Measurements from ENCODE around the gene TAX1BP3. TPM values are rescaled to one million over a fixed set of nuclear protein-coding genes. Genes with fewer than 3 reads are reported as not detected.

Gene TAX1BP3
- polyA plus RNA-seq, 3 donors = 29.6 to 71.8 (median 70.9) TPM

- Mint-ChIP-seq H3K4me1 (peaks cover 18% of the 10 kb centered on the region), H3K4me3 (no peak overlapping the region), H3K9me3 (no peaks in the 10 kb centered on the region), H3K27ac (peak overlapping the region in 1 of 7 donors; percentile 57), H3K36me3 (peaks cover 10 to 28% of the 10 kb centered on the region in 2 donors), H3K27me3 (ENCODE audit: low read depth in 3 of 3) (peaks cover 0 to 4% (median 0%) of the 10 kb centered on the region in 3 donors)
- no peaks in the 10 kb centered on the region for H3K27me3 ChIP-seq (ENCODE audit: control insufficient read depth in 2 of 2, insufficient read depth in 2 of 2, low read length in 2 of 2)
- peaks cover 21% of the 10 kb centered on the region for H3K79me2 ChIP-seq (ENCODE audit: insufficient read depth, low read length)
- H4K20me1 ChIP-seq (ENCODE audit: insufficient read depth, low read length) = peaks cover 27% of the 10 kb centered on the region
- no peak overlapping the region for H3K4me2 ChIP-seq (replicated peaks; ENCODE audit: extremely low read depth, low read length, poor library complexity, severe bottlenecking)
- WGBS (ENCODE audit: insufficient coverage) = 100% methylated on average over 4 of the region's 6 CpGs
- intact Hi-C loops (cut with micrococcal nuclease) = no loop called here
- H3K27ac ChIP-seq (ENCODE audit: low read depth in 1 of 2, low read length in 2 of 2) = no peak overlapping the region
- peaks cover 16 to 23% of the 10 kb centered on the region in 2 donors for H3K4me1 ChIP-seq (ENCODE audit: control insufficient read depth in 1 of 2, insufficient read depth in 2 of 2, low read length in 2 of 2)
- no peak overlapping the region for H3K4me3 ChIP-seq (replicated peaks in 1 of 3; ENCODE audit: low read depth in 2 of 3, low read length in 3 of 3)
- H3K9me3 ChIP-seq (replicated peaks in 1 of 2; ENCODE audit: control insufficient read depth in 1 of 2, insufficient read depth in 1 of 2, low read length in 2 of 2) = no peaks in the 10 kb centered on the region
- DNase-seq = no peak
- H3K9ac ChIP-seq (ENCODE audit: insufficient read depth, low read length, poor library complexity, severe bottlenecking) = no peak overlapping the region
- TF ChIP-seq, protein P1, sequence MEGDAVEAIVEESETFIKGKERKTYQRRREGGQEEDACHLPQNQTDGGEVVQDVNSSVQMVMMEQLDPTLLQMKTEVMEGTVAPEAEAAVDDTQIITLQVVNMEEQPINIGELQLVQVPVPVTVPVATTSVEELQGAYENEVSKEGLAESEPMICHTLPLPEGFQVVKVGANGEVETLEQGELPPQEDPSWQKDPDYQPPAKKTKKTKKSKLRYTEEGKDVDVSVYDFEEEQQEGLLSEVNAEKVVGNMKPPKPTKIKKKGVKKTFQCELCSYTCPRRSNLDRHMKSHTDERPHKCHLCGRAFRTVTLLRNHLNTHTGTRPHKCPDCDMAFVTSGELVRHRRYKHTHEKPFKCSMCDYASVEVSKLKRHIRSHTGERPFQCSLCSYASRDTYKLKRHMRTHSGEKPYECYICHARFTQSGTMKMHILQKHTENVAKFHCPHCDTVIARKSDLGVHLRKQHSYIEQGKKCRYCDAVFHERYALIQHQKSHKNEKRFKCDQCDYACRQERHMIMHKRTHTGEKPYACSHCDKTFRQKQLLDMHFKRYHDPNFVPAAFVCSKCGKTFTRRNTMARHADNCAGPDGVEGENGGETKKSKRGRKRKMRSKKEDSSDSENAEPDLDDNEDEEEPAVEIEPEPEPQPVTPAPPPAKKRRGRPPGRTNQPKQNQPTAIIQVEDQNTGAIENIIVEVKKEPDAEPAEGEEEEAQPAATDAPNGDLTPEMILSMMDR (IDR thresholded peaks at IDR 0.05) = no peak
- peaks cover 10 to 24% of the 10 kb centered on the region in 2 donors for H3K36me3 ChIP-seq (replicated peaks in 1 of 2; ENCODE audit: control insufficient read depth in 1 of 2, insufficient read depth in 2 of 2, low read length in 2 of 2)
- no peak overlapping the region for H2AFZ ChIP-seq (ENCODE audit: insufficient read depth, low read depth, low read length, poor library complexity, severe bottlenecking)
These were observed 1.9 kb downstream of the TAX1BP3 start for GRCh38 chr17:3666516-3666915.

GRCh38 chr17:3665834-3666233 is 2.5 kb downstream of the TAX1BP3 start:
- Histone ChIP-seq H4K20me1 (ENCODE audit: insufficient read depth, low read length) (peaks cover 20% of the 10 kb centered on the region), H2AFZ (ENCODE audit: insufficient read depth, low read depth, low read length, poor library complexity, severe bottlenecking) (no peak overlapping the region), H3K27me3 (ENCODE audit: control insufficient read depth in 2 of 2, insufficient read depth in 2 of 2, low read length in 2 of 2) (no peaks in the 10 kb centered on the region), H3K4me1 (ENCODE audit: control insufficient read depth in 1 of 2, insufficient read depth in 2 of 2, low read length in 2 of 2) (peaks cover 16 to 23% of the 10 kb centered on the region in 2 donors), H3K27ac (ENCODE audit: low read depth in 1 of 2, low read length in 2 of 2) (no peak overlapping the region), H3K9me3 (replicated peaks in 1 of 2; ENCODE audit: control insufficient read depth in 1 of 2, insufficient read depth in 1 of 2, low read length in 2 of 2) (no peaks in the 10 kb centered on the region), H3K36me3 (replicated peaks in 1 of 2; ENCODE audit: control insufficient read depth in 1 of 2, insufficient read depth in 2 of 2, low read length in 2 of 2) (peaks cover 14 to 28% of the 10 kb centered on the region in 2 donors), H3K79me2 (ENCODE audit: insufficient read depth, low read length) (peaks cover 21% of the 10 kb centered on the region), H3K4me2 (replicated peaks; ENCODE audit: extremely low read depth, low read length, poor library complexity, severe bottlenecking) (no peak overlapping the region), H3K9ac (ENCODE audit: insufficient read depth, low read length, poor library complexity, severe bottlenecking) (no peak overlapping the region), H3K4me3 (replicated peaks in 1 of 3; ENCODE audit: low read depth in 2 of 3, low read length in 3 of 3) (no peak overlapping the region)
- intact Hi-C loops (cut with micrococcal nuclease) = no loop called here
- DNase-seq = no peak
- Mint-ChIP-seq H3K4me3 (no peak overlapping the region), H3K36me3 (peaks cover 12 to 29% of the 10 kb centered on the region in 2 donors), H3K27ac (peak overlapping the region in 1 of 7 donors; percentile 57), H3K4me1 (peaks cover 18% of the 10 kb centered on the region), H3K9me3 (no peaks in the 10 kb centered on the region), H3K27me3 (ENCODE audit: low read depth in 3 of 3) (peaks cover 0 to 4% (median 0%) of the 10 kb centered on the region in 3 donors)
- TF ChIP-seq, protein P1 (IDR thresholded peaks at IDR 0.05) = no peak
- 90% methylated on average over 3 of the region's 5 CpGs for WGBS (ENCODE audit: insufficient coverage)
